ENCODE results near the gene KDM5C.

GRCh38 chrX:53184836-53185235 is 40.2 kb downstream of the KDM5C start:
- TF ChIP-seq CTCF (IDR thresholded peaks at IDR 0.05) (no peak), POLR2A (IDR thresholded peaks at IDR 0.05) (no peak)
